WI38 (cell line): ENCODE measurements around the gene ID3.

ENCODE experiments used
- H3K4me3 ChIP-seq: 2 replicates; pipeline ENCODE4 v1.5.1; 2011; ENCODE audit warnings: low read depth, mild to moderate bottlenecking, control low read depth, low read length
- CTCF ChIP-seq: IDR thresholded peaks from 2 replicates; pipeline ENCODE4 v1.5.1; 2012; ENCODE audit warnings: low read depth, mild to moderate bottlenecking, control low read depth, low read length

ID3 gene

GRCh38 chr1:23563003-23563402 is 3.7 kb upstream of the ID3 start:
- no peak for TF ChIP-seq CTCF
- H3K4me3 ChIP-seq: no peak overlapping the region

GRCh38 chr1:23562137-23562876 is 3.0 kb upstream of the ID3 start:
- H3K4me3 ChIP-seq: peak overlapping the region; percentile 13; the same call in 1 of the 2 replicates
- TF ChIP-seq CTCF: no peak

- H3K4me3 ChIP-seq: peak overlapping the region; percentile 13; the same call in 1 of the 2 replicates
- no peak for TF ChIP-seq CTCF
Measured at GRCh38 chr1:23561813-23562100, 2.5 kb upstream of the ID3 start.

- no peak overlapping the region for H3K4me3 ChIP-seq
Measured at GRCh38 chr1:23561076-23561812, 1.9 kb upstream of the ID3 start.

GRCh38 chr1:23559985-23560741 is 862 bp upstream of the ID3 start:
- peak overlapping the region; percentile 95 for H3K4me3 ChIP-seq
- TF ChIP-seq CTCF: no peak

More at GRCh38 chr1:23561076-23561812, 1.9 kb upstream of the ID3 start:
- no peak for TF ChIP-seq CTCF

- peak overlapping the region; percentile 95 for H3K4me3 ChIP-seq
Measured at GRCh38 chr1:23558872-23559135, 497 bp downstream of the ID3 start.

More at GRCh38 chr1:23558872-23559135, 497 bp downstream of the ID3 start:
- no peak for TF ChIP-seq CTCF
